ENCODE results near the gene NUP88.

The NUP88 gene

GRCh38 chr17:5405400-5405799 lies 14.1 kb downstream of the NUP88 start:
- H3K4me3 ChIP-seq (ENCODE audit: control insufficient read depth, low read depth, low read length): no peak overlapping the region
- TF ChIP-seq CTCF (IDR thresholded peaks at IDR 0.05; ENCODE audit: control insufficient read depth, insufficient read depth, low read depth, low read length, missing control alignments): no peak
- no peak for DNase-seq (ENCODE audit: low read depth)

DNA sequence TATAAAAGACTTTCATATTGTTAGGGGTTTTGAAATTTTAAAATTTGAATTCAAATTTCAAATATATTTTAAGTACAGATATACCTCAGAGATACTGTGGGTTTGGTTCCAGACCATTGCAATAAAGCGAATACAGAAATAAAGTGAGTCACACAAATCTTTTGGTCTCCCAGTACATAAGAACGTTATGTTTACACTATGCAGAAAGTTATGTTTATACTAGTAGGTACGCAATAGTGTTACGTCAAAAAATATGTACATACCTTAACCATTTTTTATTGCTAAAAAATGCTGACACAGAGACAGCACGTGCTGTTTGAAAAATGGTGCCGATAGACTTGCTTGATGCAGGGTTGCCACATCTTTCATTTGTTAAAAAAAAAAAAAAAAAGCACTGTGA lies 19.7 kb downstream of the NUP88 start:
- no peak for TF ChIP-seq CTCF (IDR thresholded peaks at IDR 0.05; ENCODE audit: control insufficient read depth, insufficient read depth, low read depth, low read length, missing control alignments)
- no peak for DNase-seq (ENCODE audit: low read depth)

DNA sequence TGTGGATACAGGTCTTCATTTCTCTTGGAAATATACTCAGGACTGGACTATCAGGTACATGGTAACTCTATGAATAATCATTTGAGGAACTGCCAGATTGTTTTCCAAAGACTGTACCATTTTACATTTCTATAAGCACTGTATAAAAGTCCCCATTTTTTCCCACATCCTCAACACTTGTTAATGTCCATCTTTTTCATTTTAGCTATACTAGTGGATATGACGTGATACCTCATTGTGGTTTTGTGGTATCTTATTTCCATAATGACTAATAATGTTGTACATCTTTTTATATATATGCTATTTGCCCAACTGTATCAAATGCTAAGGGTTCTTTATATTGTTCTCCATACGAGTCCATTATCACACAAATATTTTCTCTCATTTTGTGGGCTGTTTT lies 22.9 kb downstream of the NUP88 start:
- H3K4me3 ChIP-seq (ENCODE audit: control insufficient read depth, low read depth, low read length): no peak overlapping the region
- no peak for TF ChIP-seq CTCF (IDR thresholded peaks at IDR 0.05; ENCODE audit: control insufficient read depth, insufficient read depth, low read depth, low read length, missing control alignments)
- DNase-seq (ENCODE audit: low read depth): no peak

More for the DNA sequence above, 19.7 kb downstream of the NUP88 start:
- no peak overlapping the region for H3K4me3 ChIP-seq (ENCODE audit: control insufficient read depth, low read depth, low read length)

GRCh38 chr17:5391678-5392077 lies 27.8 kb downstream of the NUP88 start:
- no peak for TF ChIP-seq CTCF (IDR thresholded peaks at IDR 0.05; ENCODE audit: control insufficient read depth, insufficient read depth, low read depth, low read length, missing control alignments)
- H3K4me3 ChIP-seq (ENCODE audit: control insufficient read depth, low read depth, low read length): no peak overlapping the region
- DNase-seq (ENCODE audit: low read depth): no peak

DNA sequence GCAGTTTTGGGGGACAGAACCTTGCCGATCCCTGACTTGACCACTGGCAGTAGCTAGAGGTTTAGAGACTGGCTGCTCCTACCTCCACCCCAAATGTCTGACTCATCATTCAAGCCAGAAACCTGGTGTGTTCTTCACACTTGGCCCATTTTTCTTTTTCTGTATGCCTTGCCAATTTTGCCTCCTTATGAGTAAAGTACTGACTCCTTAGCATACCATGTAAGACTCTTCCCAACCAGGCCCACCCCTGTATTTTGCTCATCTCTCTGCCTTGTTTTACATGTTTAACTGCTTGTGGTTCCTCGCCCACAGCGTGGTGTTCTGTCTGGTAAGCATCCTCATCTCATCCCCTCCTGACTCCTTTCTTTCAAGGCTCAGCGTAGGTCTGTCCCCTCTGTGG lies 37.9 kb downstream of the NUP88 start:
- no peak for DNase-seq (ENCODE audit: low read depth)
- no peak overlapping the region for H3K4me3 ChIP-seq (ENCODE audit: control insufficient read depth, low read depth, low read length)
- TF ChIP-seq CTCF (IDR thresholded peaks at IDR 0.05; ENCODE audit: control insufficient read depth, insufficient read depth, low read depth, low read length, missing control alignments): no peak

DNA sequence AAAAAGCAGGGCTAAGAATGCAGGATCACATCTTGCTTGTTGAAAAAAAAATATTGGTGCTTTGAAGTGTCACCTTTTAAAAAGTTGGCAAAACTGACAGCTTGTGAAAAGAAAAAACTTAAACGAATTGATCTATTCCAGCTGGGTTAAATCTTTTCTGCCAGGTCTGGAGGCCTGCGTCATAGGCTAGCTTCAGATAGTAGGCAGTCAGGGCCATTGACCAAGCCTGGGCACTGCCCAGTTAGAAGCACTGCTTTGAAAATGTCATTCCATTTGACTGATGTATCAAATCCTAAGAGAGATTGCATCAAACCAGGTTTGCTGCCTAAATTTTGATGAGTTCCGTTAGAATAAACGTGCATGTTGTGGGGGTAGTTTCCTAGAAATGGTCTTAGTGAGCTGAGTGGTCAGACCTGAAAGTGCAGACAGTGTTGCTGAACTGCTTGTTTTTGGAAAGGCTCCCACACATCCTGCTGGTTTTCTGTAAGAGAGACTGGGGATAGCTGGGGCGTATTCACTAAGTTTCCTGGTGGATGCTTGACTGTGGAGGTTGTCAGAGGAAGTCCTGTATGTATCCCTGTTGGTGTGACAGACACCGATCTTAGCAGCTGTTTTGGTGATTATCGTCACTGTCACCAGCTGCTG lies 38.8 kb downstream of the NUP88 start:
- no peak for DNase-seq (ENCODE audit: low read depth)
- TF ChIP-seq CTCF (IDR thresholded peaks at IDR 0.05; ENCODE audit: control insufficient read depth, insufficient read depth, low read depth, low read length, missing control alignments): no peak
- H3K4me3 ChIP-seq (ENCODE audit: control insufficient read depth, low read depth, low read length): no peak overlapping the region
